K562 (cell line): ENCODE data around the gene CRB2. TPM values are rescaled to one million over a fixed set of nuclear protein-coding genes. Genes with fewer than 3 reads are reported as not detected.

Experiments used
- BACH1 ChIP-seq: fragments of 200-800 bp; sonication (Bioruptor generic); IDR thresholded peaks from 2 replicates; pipeline ENCODE4 v1.6.1; 2016; ENCODE audit warnings: missing genetic modification characterization, missing compliant biosample characterization
- FOS ChIP-seq: IDR thresholded peaks from 3 replicates; pipeline ENCODE4 v1.6.1; 2011; ENCODE audit not compliant: insufficient read length; ENCODE audit errors: extremely low read depth
- FOXO4 ChIP-seq: fragments of 450-650 bp; formaldehyde crosslinking; IDR thresholded peaks from 2 replicates; pipeline ENCODE4 v1.4.0; 2020; ENCODE audit warnings: mild to moderate bottlenecking, moderate library complexity
- GTF2E2 ChIP-seq: fragments of 200-800 bp; sonication (Bioruptor generic); IDR thresholded peaks from 2 replicates; pipeline ENCODE4 v1.6.1; 2016; ENCODE audit warnings: missing genetic modification characterization, missing compliant biosample characterization
- HDAC2 ChIP-seq: fragments of 450-650 bp; IDR thresholded peaks from 2 replicates; pipeline ENCODE4 v1.6.1; 2016; ENCODE audit warnings: mild to moderate bottlenecking
- HDAC8 ChIP-seq: fragments of 450-650 bp; IDR thresholded peaks from 2 replicates; pipeline ENCODE4 v1.6.1; 2016; ENCODE audit warnings: mild to moderate bottlenecking, missing genetic modification characterization, moderate library complexity, missing compliant biosample characterization
- HNRNPH1 ChIP-seq: fragments of 200-400 bp; formaldehyde crosslinking; optimal IDR thresholded peaks from 2 replicates; pipeline ENCODE3; 2017; ENCODE audit warnings: low read depth, mild to moderate bottlenecking, low read length, moderate library complexity
- HOMEZ ChIP-seq: fragments of 250-450 bp; sonication (Bioruptor Pico); IDR thresholded peaks from 2 replicates; pipeline ENCODE4 v1.4.0; 2020; ENCODE audit warnings: mild to moderate bottlenecking, moderate library complexity
- LCOR ChIP-seq: sonication (generic); formaldehyde crosslinking; IDR thresholded peaks from 2 replicates; pipeline ENCODE4 v1.8.0; 2022; ENCODE audit warnings: mild to moderate bottlenecking, missing genetic modification reagents
- PCBP1 ChIP-seq: fragments of 200-400 bp; formaldehyde crosslinking; IDR thresholded peaks from 2 replicates; pipeline ENCODE4 v1.6.1; 2018; ENCODE audit warnings: mild to moderate bottlenecking, low read depth, low read length; ENCODE audit not compliant: poor library complexity, severe bottlenecking
- STAT5B ChIP-seq: fragments of 250-450 bp; sonication (Bioruptor Pico); IDR thresholded peaks from 2 replicates; pipeline ENCODE4 v1.8.0; 2021; ENCODE audit warnings: mild to moderate bottlenecking, inconsistent platforms
- TBP ChIP-seq: optimal IDR thresholded peaks from 2 replicates; pipeline ENCODE3; 2011; ENCODE audit warnings: low read depth, low read length, improper control_type of control experiment
- YBX1 ChIP-seq: fragments of 450-650 bp; IDR thresholded peaks from 2 replicates; pipeline ENCODE4 v1.7.1; 2016; ENCODE audit warnings: mild to moderate bottlenecking
- ZBTB12 ChIP-seq: fragments of 250-450 bp; sonication (Bioruptor Pico); IDR thresholded peaks from 2 replicates; pipeline ENCODE4 v1.4.0; 2020
- ZFP1 ChIP-seq: fragments of 450-650 bp; formaldehyde crosslinking; IDR thresholded peaks from 2 replicates; pipeline ENCODE4 v1.4.0; 2020; ENCODE audit warnings: mild to moderate bottlenecking, mixed read lengths
- ZKSCAN1 ChIP-seq: fragments of 150-350 bp; IDR thresholded peaks from 2 replicates; pipeline ENCODE4 v1.6.1; 2016; ENCODE audit warnings: low read depth, low read length
- ZNF121 ChIP-seq: sonication (generic); formaldehyde crosslinking; conservative IDR thresholded peaks from 2 replicates; pipeline ENCODE4 v1.8.0; 2022; ENCODE audit warnings: missing genetic modification reagents
- ZNF398 ChIP-seq: fragments of 250-450 bp; sonication (Bioruptor Pico); IDR thresholded peaks from 2 replicates; pipeline ENCODE4 v1.8.0; 2021; ENCODE audit warnings: moderate library complexity, mild to moderate bottlenecking, inconsistent platforms
- polyA plus RNA-seq, 8 experiments: library from polyadenylated mRNA; depleted of rRNA in 4 of 8; stranded (reverse) in 5 of 8; unstranded in 3 of 8; fragments of >200 nt; fragmentation: Nextera tagmentation in 2 of 8; fragmentation: Illumina TruSeq in 1 of 8; extraction: Ambion mirVana in 2 of 8; extraction: Trizol in 1 of 8; gene quantifications; 2 replicates each; pipeline versions ENCODE4 v1.2.1 to v1.2.3, GENCODE V29; 2011 to 2014; ENCODE audit warnings: inconsistent platforms in 1 of 8, missing spikeins in 1 of 8
- total RNA-seq, 7 experiments: library from RNA; depleted of rRNA in 6 of 7; stranded (reverse); fragments of >200 nt in 6 of 7; fragmentation: Illumina TruSeq in 2 of 7; extraction: Trizol in 2 of 7; gene quantifications; 2 replicates each; pipeline versions ENCODE4 v1.2.1 to v1.2.3, GENCODE V29; 2011 to 2021; ENCODE audit warnings: low replicate concordance in 1 of 7

CRB2 gene
- total and polyA plus RNA-seq, 9 of the 15 experiments (the other 6 are each of a cell fraction or from before 2014, with no cell fraction given) = 0.13 to 1.2 (median 0.25) TPM; not detected in 2

- no peak for TF ChIP-seq HDAC8 (tag)
- TF ChIP-seq ZBTB12 = no peak
- TF ChIP-seq ZKSCAN1 = no peak
- TF ChIP-seq YBX1 = no peak
- TF ChIP-seq BACH1 = no peak
- TF ChIP-seq HOMEZ (CRISPR knock-in tag) = no peak
- TF ChIP-seq GTF2E2 (tag) = no peak
- TF ChIP-seq FOXO4 (CRISPR knock-in tag) = no peak
- no peak; the same call in 1 of the 2 replicates for TF ChIP-seq HDAC2
- TF ChIP-seq ZNF398 (CRISPR knock-in tag) = no peak
- no peak for TF ChIP-seq STAT5B (CRISPR knock-in tag)
- TF ChIP-seq TBP = no peak
- TF ChIP-seq HNRNPH1 = no peak
- TF ChIP-seq LCOR = no peak
- no peak for TF ChIP-seq PCBP1
- TF ChIP-seq FOS = no peak
- TF ChIP-seq ZNF121 = no peak
- TF ChIP-seq ZFP1 (CRISPR knock-in tag) = no peak
These were observed 12.4 kb upstream of the CRB2 start (continued) for GRCh38 chr9:123343443-123344191.
